Nephron (organoid): ENCODE data around the gene EIF1AD.

ENCODE experiments used
- H3K27ac Mint-ChIP-seq, 3 experiments: 2 replicates each; pipeline ENCODE4 v1.8.0; 2020; ENCODE audit warnings: mixed read lengths in 3 of 3, mild to moderate bottlenecking in 2 of 3, moderate library complexity in 1 of 3
- H3K27me3 Mint-ChIP-seq: 2 replicates; pipeline ENCODE4 v1.8.0; 2021; ENCODE audit warnings: low read depth, mild to moderate bottlenecking, moderate library complexity, mixed read lengths
- H3K36me3 Mint-ChIP-seq: 2 replicates; pipeline ENCODE4 v1.8.0; 2020; ENCODE audit warnings: low read depth, mixed read lengths
- H3K4me1 Mint-ChIP-seq: 2 replicates; pipeline ENCODE4 v1.8.0; 2020; ENCODE audit warnings: mixed read lengths
- H3K4me3 Mint-ChIP-seq, 3 experiments: 2 replicates each; pipeline ENCODE4 v1.8.0; 2020; ENCODE audit warnings: mild to moderate bottlenecking in 3 of 3, mixed read lengths in 3 of 3, moderate library complexity in 2 of 3
- H3K9me3 Mint-ChIP-seq: 2 replicates; pipeline ENCODE4 v1.8.0; 2020; ENCODE audit warnings: mixed read lengths
- CTCF ChIP-seq, 3 experiments: fragments of 200-600 bp; sonication (generic); IDR thresholded peaks; one replicate each; pipeline ENCODE4 v1.5.0; 2021; ENCODE audit warnings: antibody characterized with exemption in 3 of 3; ENCODE audit not compliant: unreplicated experiment in 3 of 3

Gene EIF1AD

GRCh38 chr11:65972116-65972515 is 29.8 kb downstream of the EIF1AD start:
- Mint-ChIP-seq H3K27me3 (peaks cover 3% of the 10 kb centered on the region), H3K27ac (no peak overlapping the region), H3K4me1 (peaks cover 9% of the 10 kb centered on the region), H3K4me3 (no peak overlapping the region), H3K36me3 (peaks cover 53% of the 10 kb centered on the region), H3K9me3 (no peaks in the 10 kb centered on the region)
- TF ChIP-seq CTCF (IDR thresholded peaks at IDR 0.05; ENCODE audit: unreplicated experiment in 3 of 3), result no peak

- Mint-ChIP-seq H3K27ac (no peak overlapping the region), H3K9me3 (no peaks in the 10 kb centered on the region), H3K4me1 (peaks cover 12% of the 10 kb centered on the region), H3K27me3 (peaks cover 3% of the 10 kb centered on the region), H3K36me3 (peaks cover 59% of the 10 kb centered on the region), H3K4me3 (no peak overlapping the region)
- TF ChIP-seq CTCF (IDR thresholded peaks at IDR 0.05; ENCODE audit: unreplicated experiment in 3 of 3), result no peak
Measured at GRCh38 chr11:65968600-65969482, 33.1 kb downstream of the EIF1AD start.

- Mint-ChIP-seq H3K4me3 (no peak overlapping the region), H3K27me3 (peaks cover 3% of the 10 kb centered on the region), H3K27ac (no peak overlapping the region), H3K36me3 (peaks cover 58% of the 10 kb centered on the region), H3K4me1 (peaks cover 25% of the 10 kb centered on the region), H3K9me3 (no peaks in the 10 kb centered on the region)
- no peak for TF ChIP-seq CTCF (IDR thresholded peaks at IDR 0.05; ENCODE audit: unreplicated experiment in 3 of 3)
Measured at GRCh38 chr11:65967329-65967934, 34.5 kb downstream of the EIF1AD start.

- Mint-ChIP-seq H3K4me3 (peak overlapping the region in 1 of 3 experiments; percentile 11), H3K36me3 (peaks cover 52% of the 10 kb centered on the region), H3K9me3 (no peaks in the 10 kb centered on the region), H3K4me1 (peaks cover 35% of the 10 kb centered on the region), H3K27me3 (peaks cover 3% of the 10 kb centered on the region), H3K27ac (no peak overlapping the region)
- TF ChIP-seq CTCF (IDR thresholded peaks at IDR 0.05; ENCODE audit: unreplicated experiment in 3 of 3), result no peak
Measured at GRCh38 chr11:65965986-65966762, 35.8 kb downstream of the EIF1AD start.

- H3K4me1 Mint-ChIP-seq, result peaks cover 35% of the 10 kb centered on the region
- no peak overlapping the region for H3K27ac Mint-ChIP-seq
- no peaks in the 10 kb centered on the region for H3K9me3 Mint-ChIP-seq
- peaks cover 45% of the 10 kb centered on the region for H3K36me3 Mint-ChIP-seq
- no peaks in the 10 kb centered on the region for H3K27me3 Mint-ChIP-seq
- peak overlapping the region in 1 of 3 experiments; percentile 74 for H3K4me3 Mint-ChIP-seq
- TF ChIP-seq CTCF (IDR thresholded peaks at IDR 0.05; ENCODE audit: unreplicated experiment in 3 of 3), result no peak
Measured at GRCh38 chr11:65964906-65965305, 37.1 kb downstream of the EIF1AD start.
